MM.1S (cell line): ENCODE data around the gene ENKD1.

Experiments used
- EZH2 ChIP-seq: fragments of 300-600 bp; sonication (generic); optimal IDR thresholded peaks from 2 replicates; pipeline ENCODE3; 2017; ENCODE audit warnings: low read depth, mild to moderate bottlenecking, antibody characterized with exemption, low read length, mixed read lengths
- EZH2phosphoT487 ChIP-seq: fragments of 300-600 bp; sonication (generic); IDR thresholded peaks from 2 replicates; pipeline ENCODE4 v1.6.1; 2018; ENCODE audit warnings: antibody characterized with exemption, low read length
- TF ChIP-seq, protein P1 (sequence below): fragments of 300-600 bp; sonication (generic); IDR thresholded peaks from 2 replicates; pipeline ENCODE4 v1.5.1; 2016; ENCODE audit warnings: antibody characterized with exemption, low read length, mixed read lengths

DNA sequence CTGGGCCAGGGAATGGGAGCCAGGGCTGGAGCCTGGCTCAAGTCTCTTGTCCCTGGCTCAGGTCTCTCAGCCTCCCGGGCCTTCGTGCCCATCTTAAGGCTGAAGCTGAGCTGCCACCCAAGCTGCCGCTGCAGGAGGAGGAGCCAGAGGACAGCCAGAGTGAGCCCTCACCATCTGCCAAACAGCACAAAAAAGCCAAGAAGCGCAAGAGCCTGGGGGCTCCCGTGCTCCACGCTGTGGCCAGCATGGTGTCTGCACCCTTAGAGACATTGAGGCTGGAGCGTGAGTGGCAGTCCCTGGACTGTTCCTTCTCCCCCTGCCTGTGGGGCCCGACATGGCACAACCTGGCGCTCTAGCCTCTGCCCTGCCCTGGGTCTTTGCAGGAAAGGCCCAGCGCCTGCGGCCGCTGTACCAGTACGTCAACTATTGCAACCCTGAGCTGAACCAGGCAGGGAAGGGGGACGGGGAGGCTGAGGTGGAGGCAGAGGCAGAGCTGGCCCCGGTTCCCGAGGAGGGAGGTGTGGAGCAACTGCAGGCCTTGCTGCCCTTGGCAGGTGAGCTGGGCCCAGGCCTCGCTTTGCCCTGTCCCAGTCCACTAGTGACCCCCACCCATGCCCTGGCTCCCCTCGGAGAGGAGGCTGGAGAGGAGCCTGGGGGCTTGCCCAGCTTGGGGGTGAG lies 1.4 kb upstream of the ENKD1 start:
- TF ChIP-seq, protein P1, sequence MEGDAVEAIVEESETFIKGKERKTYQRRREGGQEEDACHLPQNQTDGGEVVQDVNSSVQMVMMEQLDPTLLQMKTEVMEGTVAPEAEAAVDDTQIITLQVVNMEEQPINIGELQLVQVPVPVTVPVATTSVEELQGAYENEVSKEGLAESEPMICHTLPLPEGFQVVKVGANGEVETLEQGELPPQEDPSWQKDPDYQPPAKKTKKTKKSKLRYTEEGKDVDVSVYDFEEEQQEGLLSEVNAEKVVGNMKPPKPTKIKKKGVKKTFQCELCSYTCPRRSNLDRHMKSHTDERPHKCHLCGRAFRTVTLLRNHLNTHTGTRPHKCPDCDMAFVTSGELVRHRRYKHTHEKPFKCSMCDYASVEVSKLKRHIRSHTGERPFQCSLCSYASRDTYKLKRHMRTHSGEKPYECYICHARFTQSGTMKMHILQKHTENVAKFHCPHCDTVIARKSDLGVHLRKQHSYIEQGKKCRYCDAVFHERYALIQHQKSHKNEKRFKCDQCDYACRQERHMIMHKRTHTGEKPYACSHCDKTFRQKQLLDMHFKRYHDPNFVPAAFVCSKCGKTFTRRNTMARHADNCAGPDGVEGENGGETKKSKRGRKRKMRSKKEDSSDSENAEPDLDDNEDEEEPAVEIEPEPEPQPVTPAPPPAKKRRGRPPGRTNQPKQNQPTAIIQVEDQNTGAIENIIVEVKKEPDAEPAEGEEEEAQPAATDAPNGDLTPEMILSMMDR = peak; percentile 92
- TF ChIP-seq EZH2phosphoT487 (no peak), EZH2 (no peak)
